GM12864 (cell line): ENCODE data around the gene BICDL1.

Source experiments
- DNase-seq: peaks from one replicate; pipeline ENCODE4 v3.0.0-alpha.2; 2011; ENCODE audit warnings: low read depth
- H3K4me3 ChIP-seq: 2 replicates; pipeline ENCODE4 v1.5.1; 2011; ENCODE audit warnings: mild to moderate bottlenecking, low read depth, low read length, control low read depth
- TF ChIP-seq, protein P1 (sequence below): IDR thresholded peaks from 2 replicates; pipeline ENCODE4 v1.5.1; 2011; ENCODE audit warnings: low read depth, mild to moderate bottlenecking, moderate library complexity, low read length, control low read depth, inconsistent platforms; ENCODE audit errors: missing control alignments

The BICDL1 gene

DNA sequence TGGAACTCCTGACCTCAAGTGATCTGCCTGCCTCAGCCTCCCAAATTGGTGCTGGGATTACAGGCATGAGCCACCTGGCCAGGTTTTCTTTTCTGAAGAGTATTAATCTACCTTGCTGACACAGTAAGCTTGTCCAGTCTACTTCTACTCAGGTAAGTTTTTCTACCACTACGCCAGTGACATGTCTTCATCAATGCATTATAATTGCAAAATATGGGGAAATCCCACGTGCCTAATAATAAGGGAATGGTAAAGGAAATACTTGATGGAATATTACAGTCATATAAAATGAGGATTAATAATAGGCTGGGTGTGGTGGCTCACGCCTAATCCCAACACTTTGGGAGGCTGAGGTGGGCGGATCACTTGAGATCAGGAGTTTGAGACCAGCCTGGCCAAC is 65.3 kb downstream of the BICDL1 start:
- no peak for DNase-seq
- H3K4me3 ChIP-seq: no peak overlapping the region
- TF ChIP-seq, protein P1, sequence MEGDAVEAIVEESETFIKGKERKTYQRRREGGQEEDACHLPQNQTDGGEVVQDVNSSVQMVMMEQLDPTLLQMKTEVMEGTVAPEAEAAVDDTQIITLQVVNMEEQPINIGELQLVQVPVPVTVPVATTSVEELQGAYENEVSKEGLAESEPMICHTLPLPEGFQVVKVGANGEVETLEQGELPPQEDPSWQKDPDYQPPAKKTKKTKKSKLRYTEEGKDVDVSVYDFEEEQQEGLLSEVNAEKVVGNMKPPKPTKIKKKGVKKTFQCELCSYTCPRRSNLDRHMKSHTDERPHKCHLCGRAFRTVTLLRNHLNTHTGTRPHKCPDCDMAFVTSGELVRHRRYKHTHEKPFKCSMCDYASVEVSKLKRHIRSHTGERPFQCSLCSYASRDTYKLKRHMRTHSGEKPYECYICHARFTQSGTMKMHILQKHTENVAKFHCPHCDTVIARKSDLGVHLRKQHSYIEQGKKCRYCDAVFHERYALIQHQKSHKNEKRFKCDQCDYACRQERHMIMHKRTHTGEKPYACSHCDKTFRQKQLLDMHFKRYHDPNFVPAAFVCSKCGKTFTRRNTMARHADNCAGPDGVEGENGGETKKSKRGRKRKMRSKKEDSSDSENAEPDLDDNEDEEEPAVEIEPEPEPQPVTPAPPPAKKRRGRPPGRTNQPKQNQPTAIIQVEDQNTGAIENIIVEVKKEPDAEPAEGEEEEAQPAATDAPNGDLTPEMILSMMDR: no peak

DNA sequence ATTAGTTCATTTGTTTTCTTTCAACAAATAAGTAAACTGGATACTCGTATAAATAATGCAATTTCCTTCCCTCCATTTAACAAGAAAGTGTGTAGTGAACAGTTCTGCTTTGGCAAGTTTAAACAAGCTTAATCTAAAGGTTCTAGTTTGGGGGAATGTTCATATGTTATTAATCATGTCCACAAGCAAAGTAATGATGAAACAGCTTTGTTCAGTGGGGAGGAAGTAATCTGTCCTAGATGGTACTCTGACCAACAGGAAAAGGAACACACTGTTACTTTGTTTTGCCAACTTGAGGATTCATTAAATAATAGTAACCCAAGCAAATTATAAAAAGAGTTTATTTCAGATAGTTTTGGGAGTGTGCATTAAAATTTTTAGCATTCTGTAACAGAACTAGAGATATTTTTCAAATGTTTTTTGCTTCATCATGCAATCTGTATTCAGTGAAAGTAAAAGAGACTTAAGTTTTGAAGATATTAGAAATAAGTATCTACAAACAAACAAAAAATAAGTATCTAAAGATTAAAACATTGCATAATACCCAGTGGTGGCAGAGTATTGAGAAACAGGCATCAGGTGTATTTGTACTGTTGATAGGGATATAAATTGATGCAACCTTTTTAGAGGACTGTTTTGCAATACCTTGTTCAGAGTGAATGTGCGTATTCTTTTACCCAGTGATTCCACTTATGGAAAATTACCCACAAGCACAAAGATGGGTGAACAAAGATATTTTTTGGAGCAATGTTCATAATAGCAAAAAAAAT is 66.4 kb downstream of the BICDL1 start:
- H3K4me3 ChIP-seq: no peak overlapping the region
- TF ChIP-seq, protein P1: no peak
- DNase-seq: no peak

DNA sequence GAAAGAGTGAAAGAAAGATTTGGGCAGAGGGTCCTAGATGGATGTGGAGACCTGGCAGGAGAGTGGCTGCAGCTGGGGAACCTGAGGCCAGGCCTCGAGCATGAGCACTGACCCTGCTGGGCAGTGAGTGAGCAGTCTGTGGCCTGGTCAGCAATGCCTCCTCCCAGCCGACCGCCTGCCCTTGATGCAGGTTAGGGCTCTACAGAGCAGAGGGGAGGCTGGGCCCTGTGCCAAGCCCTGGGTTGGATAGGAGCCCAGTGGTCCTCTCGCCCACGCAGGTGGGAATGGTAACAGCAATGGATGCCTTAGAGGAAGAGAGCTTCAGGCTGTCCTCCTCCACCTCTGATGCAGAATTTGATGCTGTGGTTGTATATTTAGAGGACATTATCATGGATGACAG is 67.7 kb downstream of the BICDL1 start:
- DNase-seq: no peak
- TF ChIP-seq, protein P1: no peak
- no peak overlapping the region for H3K4me3 ChIP-seq

DNA sequence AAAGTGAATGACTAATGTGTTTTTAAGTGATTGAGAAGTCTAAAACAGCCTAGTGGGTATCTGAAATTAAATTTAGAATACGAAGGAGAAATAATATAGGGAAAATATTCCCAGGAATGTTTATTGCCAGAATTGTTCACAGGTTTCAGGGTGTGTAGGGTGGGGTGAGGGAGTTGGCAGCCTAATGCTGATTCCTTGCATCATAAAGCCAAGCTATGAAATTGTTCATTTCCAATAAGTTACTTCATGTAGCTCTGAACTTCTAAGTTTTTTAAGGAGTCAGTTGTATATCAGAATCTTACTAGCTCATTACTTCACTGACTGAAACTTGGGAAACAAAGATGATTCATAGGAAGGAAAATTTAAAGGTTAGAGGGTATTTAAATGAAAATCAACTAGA is 71.2 kb downstream of the BICDL1 start:
- DNase-seq: no peak
- TF ChIP-seq, protein P1: no peak

DNA sequence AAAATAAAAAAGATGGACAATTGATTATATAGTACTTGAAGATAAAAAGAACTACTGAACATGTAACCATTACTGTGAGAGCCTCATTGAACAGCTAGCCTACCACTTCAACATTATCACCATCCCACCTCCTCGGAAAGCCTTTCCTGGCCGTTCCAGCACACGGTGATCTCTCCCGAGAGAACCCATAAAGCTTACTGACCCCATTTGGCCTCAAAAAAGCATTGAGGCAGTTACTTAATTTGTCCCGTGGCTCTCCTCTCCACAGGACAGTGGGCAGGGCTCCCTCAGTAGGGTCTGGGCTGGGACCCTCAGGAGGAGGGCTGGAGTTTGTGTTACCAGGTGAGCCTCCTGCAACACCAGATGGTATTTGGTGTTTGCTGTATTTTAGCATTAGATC is 71.7 kb downstream of the BICDL1 start:
- no peak for DNase-seq
- TF ChIP-seq, protein P1: no peak
- H3K4me3 ChIP-seq: no peak overlapping the region

More for the DNA sequence above, 71.2 kb downstream of the BICDL1 start:
- no peak overlapping the region for H3K4me3 ChIP-seq

DNA sequence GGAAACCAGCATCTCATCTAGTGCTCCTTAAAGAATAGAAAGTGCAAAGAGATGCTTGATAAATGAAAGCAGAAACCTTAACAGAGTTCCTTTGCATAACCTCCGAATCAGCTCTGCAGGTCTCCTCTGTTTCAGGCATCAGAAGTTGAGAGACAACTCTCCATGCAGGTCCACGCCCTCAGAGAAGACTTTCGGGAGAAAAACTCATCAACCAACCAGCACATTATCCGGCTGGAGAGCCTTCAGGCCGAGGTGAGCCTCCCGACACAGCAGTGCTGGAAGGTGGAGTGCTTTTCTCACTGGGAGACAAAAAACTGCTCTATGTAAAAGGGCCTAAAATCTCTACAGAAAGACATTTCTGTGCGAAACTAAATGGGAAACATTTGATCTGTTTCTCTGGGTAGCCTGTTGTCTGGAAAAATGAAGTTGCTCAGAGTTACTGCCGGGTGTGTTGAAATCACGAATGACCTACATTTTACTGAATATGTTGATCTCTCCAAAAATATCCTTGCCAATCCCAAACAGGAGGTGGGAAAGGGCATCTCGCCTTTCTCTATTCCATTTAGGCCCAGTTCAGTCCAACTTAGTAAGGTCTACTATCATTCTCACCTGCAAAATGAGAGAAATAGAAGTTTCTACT is 72.7 kb downstream of the BICDL1 start:
- no peak for DNase-seq
- H3K4me3 ChIP-seq: no peak overlapping the region
- TF ChIP-seq, protein P1: no peak
